PC-9 (cell line): ENCODE data around the gene DPEP2.

ENCODE experiments used
- EZH2 ChIP-seq: fragments of 200-600 bp; sonication (generic); IDR thresholded peaks from 2 replicates; pipeline ENCODE4 v1.8.0; 2017; ENCODE audit warnings: antibody characterized with exemption, low read depth
- TF ChIP-seq, protein P1 (sequence below): fragments of 200-600 bp; sonication (generic); conservative IDR thresholded peaks from 2 replicates; pipeline ENCODE4 v1.6.1; 2017; ENCODE audit warnings: mixed run types, antibody characterized with exemption, mild to moderate bottlenecking, moderate library complexity

DNA sequence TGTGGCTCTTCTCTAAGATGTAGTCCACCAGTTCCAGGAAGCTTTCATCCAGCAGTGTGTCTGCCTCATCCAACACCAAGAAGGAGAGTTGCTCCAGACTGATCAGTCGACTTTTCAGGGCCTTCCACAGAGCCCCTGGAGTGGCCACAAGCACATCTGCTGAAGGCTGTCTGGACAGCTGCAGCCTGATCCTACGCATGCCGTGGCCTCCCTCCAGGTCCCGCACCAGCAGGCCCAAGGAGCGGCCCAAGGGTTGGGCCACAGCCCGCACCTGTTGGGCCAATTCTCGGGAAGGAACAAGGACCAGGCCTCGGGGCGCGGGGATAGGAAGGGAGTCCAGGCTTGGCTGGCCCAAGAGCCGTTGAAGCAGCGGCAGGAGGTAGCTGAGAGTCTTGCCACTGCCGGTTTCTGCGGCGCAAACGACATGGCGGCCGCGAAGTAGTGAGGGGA, 23.0 kb upstream of the DPEP2 start:
- TF ChIP-seq, protein P1, sequence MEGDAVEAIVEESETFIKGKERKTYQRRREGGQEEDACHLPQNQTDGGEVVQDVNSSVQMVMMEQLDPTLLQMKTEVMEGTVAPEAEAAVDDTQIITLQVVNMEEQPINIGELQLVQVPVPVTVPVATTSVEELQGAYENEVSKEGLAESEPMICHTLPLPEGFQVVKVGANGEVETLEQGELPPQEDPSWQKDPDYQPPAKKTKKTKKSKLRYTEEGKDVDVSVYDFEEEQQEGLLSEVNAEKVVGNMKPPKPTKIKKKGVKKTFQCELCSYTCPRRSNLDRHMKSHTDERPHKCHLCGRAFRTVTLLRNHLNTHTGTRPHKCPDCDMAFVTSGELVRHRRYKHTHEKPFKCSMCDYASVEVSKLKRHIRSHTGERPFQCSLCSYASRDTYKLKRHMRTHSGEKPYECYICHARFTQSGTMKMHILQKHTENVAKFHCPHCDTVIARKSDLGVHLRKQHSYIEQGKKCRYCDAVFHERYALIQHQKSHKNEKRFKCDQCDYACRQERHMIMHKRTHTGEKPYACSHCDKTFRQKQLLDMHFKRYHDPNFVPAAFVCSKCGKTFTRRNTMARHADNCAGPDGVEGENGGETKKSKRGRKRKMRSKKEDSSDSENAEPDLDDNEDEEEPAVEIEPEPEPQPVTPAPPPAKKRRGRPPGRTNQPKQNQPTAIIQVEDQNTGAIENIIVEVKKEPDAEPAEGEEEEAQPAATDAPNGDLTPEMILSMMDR = no peak
- no peak for TF ChIP-seq EZH2
